NCI-H526 treated with DMSO at 0.1 percent for 48 hours (cell line): ENCODE measurements around the gene MRC2.
A peak's percentile ranks its signal among the peaks of the same experiment; 100 is the strongest.

Source experiments
- DNase-seq: peaks from one replicate; lab custom pipeline; 2025; lab: John Stamatoyannopoulos, UW

Gene MRC2

GRCh38 chr17:62723842-62724241 lies 96.4 kb downstream of the MRC2 start:
- DNase-seq: peak; percentile 10

- no peak for DNase-seq
Measured at GRCh38 chr17:62724398-62725146, 97.1 kb downstream of the MRC2 start.

DNA sequence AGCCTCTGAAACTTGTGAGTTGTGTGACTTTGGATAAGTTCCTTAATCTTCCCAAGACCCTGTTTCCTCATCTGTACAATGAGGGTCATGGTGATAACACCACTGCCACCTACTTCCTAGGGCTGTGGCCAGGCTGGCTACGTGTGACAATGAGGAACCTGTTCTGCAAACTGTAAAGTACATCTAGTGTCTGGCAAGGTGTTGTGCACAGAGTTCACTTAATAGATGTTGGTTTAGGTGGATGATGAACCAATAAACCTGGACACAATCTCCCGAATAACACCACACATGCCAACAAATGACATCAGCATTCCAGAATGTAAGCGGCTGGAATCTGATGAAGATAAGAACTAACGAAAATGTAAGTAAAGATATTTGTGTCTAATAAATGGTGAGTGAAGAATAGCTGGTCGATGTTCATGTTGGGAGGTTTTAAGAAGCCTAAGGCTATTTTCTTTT lies 98.3 kb downstream of the MRC2 start:
- no peak for DNase-seq

- DNase-seq: no peak
Measured at GRCh38 chr17:62727916-62728672, 100.6 kb downstream of the MRC2 start.

GRCh38 chr17:62732125-62732524 lies 104.7 kb downstream of the MRC2 start:
- no peak for DNase-seq

DNA sequence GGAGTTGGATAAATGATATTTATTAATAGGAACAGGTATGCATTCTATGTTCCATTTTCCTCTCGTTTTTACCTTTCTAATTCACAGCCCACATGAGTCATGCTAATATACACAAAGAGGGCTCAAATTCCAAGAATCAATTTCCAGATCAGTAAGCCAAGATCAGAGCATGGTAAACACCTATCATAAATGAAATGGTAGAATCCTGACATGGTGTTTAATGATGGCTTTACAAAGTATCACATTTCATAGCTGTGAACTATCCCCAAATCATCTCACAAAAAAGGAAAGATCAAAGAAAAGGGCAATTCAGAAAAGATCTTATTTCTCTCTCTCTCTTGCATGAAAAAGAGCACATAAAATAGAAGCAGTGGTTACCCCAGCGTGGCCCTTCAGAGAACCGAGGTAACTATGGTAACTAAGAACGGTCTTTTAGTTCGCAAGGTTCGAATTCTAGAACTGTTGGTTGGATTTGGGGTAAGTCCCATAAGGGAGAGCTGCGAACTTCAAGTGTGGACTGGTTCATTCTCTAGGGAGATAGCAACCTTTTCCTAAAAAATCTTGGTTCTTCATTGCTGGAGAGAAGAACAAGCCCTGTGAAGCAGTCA lies 107.7 kb downstream of the MRC2 start:
- DNase-seq: no peak

- no peak for DNase-seq
Measured at GRCh38 chr17:62737513-62737912, 110.0 kb downstream of the MRC2 start.

GRCh38 chr17:62738281-62738680 lies 110.8 kb downstream of the MRC2 start:
- no peak for DNase-seq

DNA sequence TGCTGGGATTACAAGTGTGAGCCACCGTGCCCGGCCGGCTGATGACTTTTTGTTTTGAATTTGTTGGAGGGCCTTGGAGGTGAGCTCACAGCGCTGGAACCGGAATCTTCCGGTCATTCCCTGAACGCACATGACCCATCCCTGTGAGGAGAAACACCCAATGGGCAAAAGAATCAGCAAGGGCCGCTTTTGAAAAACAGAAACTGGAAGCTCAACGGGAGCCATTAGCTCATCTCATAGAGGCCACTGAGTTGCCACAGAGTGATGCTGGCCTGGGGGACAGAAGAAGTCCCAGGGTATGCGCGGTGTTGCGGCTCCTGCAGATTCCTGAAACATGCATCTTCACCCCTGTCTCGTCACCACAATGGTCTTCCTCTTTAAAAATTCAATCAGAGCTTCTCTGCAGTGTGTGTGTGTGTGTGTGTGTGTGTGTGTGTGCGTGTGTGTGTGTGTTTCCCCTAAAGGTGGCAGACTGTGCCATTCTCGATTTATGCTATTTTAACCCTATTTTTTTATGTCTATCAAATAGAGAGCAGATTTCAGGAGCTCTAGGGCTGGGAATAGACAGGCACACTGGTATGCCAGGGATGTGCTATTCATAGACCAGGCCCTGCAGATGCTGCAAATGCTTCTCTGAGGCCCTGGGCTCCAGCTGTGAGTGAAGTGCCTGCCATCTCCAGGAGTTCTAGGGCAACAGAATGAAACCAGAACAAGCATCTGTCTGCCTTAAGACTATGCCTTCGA lies 112.3 kb downstream of the MRC2 start:
- DNase-seq: no peak

DNA sequence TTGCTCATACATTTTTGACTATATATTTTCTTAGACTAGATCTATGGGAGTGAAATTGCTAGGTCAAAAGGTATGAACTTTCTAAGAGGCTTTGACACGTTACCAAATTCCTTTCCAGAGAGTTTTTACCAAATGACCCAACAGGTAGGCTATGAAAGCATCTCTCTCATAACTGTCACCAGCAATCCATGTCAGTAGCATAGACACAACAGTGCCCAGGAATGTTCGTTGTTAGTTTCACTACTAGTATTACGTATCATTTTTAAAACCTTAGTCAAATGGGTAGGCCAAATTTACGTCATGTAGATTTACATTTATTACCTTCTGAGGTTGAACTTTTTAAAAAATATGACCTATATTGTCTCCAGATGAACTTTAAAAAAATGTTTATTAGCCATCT lies 113.8 kb downstream of the MRC2 start:
- DNase-seq: no peak
